B cell (primary cell): Measurements from ENCODE around the gene THSD4. TPM values are rescaled to one million over a fixed set of nuclear protein-coding genes. Genes with fewer than 3 reads are reported as not detected.

Experiments
- ATAC-seq: fragments of 200-7000 bp; cut with Tn5 transposase; one replicate; pipeline ENCODE4 v1.10.0; 2021; ENCODE audit warnings: low read depth, mild to moderate bottlenecking, moderate number of reproducible peaks, moderate library complexity
- CTCF ChIA-PET: fragments of 350-600 bp; sonication (Branson Sonifier 250); formaldehyde crosslinking; loops from one replicate; lab custom pipeline; 2021; ENCODE audit warnings: antibody characterized with exemption, inconsistent platforms; lab: Charles Lee
- POLR2A ChIA-PET: fragments of 350-600 bp; sonication (Branson Sonifier 250); formaldehyde crosslinking; loops from one replicate; lab custom pipeline; 2021; ENCODE audit warnings: antibody characterized with exemption; lab: Charles Lee
- DNase-seq: peaks from one replicate; pipeline ENCODE4 v3.0.0; 2013
- H2AFZ ChIP-seq: 2 replicates; pipeline ENCODE4 v1.6.1; 2012; ENCODE audit warnings: mild to moderate bottlenecking, low read depth, low read length; ENCODE audit not compliant: insufficient read depth, poor library complexity, severe bottlenecking
- H3K27ac ChIP-seq, 2 donors: 1 replicate in 1 of 2; 2 replicates in 1 of 2; pipeline ENCODE4 v1.5.1; 2012 to 2013; ENCODE audit warnings: low read length in 2 of 2, mild to moderate bottlenecking in 2 of 2, moderate library complexity in 1 of 2
- H3K27me3 ChIP-seq, 4 experiments: fragments of 200-600 bp in 1 of 4; sonication (generic) in 1 of 4; replicated peaks in 1 of 4; 1 replicate in 2 of 4; 2 replicates in 2 of 4; pipeline versions ENCODE4 v1.6.1 to v1.7.0; 2013 to 2016; ENCODE audit warnings: low read length in 3 of 4, mild to moderate bottlenecking in 2 of 4, mixed read lengths in 1 of 4, moderate library complexity in 1 of 4; ENCODE audit not compliant: insufficient read depth in 4 of 4, control insufficient read depth in 3 of 4; ENCODE audit errors: control extremely low read depth in 1 of 4
- H3K36me3 ChIP-seq, 2 experiments: replicated peaks in 1 of 2; 1 replicate in 1 of 2; 2 replicates in 1 of 2; pipeline versions ENCODE4 v1.6.1 to v1.7.1; 2013; ENCODE audit warnings: low read length in 1 of 2; ENCODE audit not compliant: insufficient read depth in 2 of 2, control insufficient read depth in 1 of 2; ENCODE audit errors: control extremely low read depth in 1 of 2, extremely low read depth in 1 of 2
- H3K4me1 ChIP-seq, 2 donors: fragments of 200-600 bp in 1 of 2; sonication (generic) in 1 of 2; 1 replicate in 1 of 2; 2 replicates in 1 of 2; pipeline versions ENCODE4 v1.5.1 to v1.6.1; 2013 to 2017; ENCODE audit warnings: low read length in 2 of 2; ENCODE audit not compliant: control insufficient read depth in 2 of 2, insufficient read depth in 2 of 2
- H3K4me2 ChIP-seq: replicated peaks from 2 replicates; pipeline ENCODE3; 2012; ENCODE audit warnings: mild to moderate bottlenecking, low read depth, low read length; ENCODE audit not compliant: poor library complexity, severe bottlenecking
- H3K4me3 ChIP-seq, 5 experiments: fragments of 200-600 bp in 1 of 5; sonication (generic) in 1 of 5; 1 replicate in 3 of 5; 2 replicates in 2 of 5; pipeline versions ENCODE4 v1.5.1 to v1.7.0; 2011 to 2016; ENCODE audit warnings: low read length in 4 of 5, mild to moderate bottlenecking in 4 of 5, low read depth in 2 of 5, control low read depth in 1 of 5, moderate library complexity in 1 of 5; ENCODE audit not compliant: insufficient read depth in 1 of 5; ENCODE audit errors: control extremely low read depth in 1 of 5, extremely low read depth in 1 of 5
- H3K79me2 ChIP-seq: fragments of 200-600 bp; sonication (generic); one replicate; pipeline ENCODE4 v1.6.0; 2016; ENCODE audit warnings: low read length; ENCODE audit not compliant: control insufficient read depth, insufficient read depth
- H3K9ac ChIP-seq: fragments of 200-600 bp; sonication (generic); 2 replicates; pipeline ENCODE4 v1.6.1; 2017; ENCODE audit warnings: mild to moderate bottlenecking, low read length, moderate library complexity
- H3K9me3 ChIP-seq, 3 donors: one replicate each; pipeline versions ENCODE4 v1.6.1 to v1.7.1; 2013; ENCODE audit warnings: low read length in 2 of 3; ENCODE audit not compliant: control insufficient read depth in 2 of 3, insufficient read depth in 1 of 3; ENCODE audit errors: control extremely low read depth in 1 of 3
- H4K20me1 ChIP-seq: 2 replicates; pipeline ENCODE4 v1.6.0; 2012; ENCODE audit warnings: mild to moderate bottlenecking, low read length; ENCODE audit not compliant: insufficient read depth, control insufficient read depth, poor library complexity, severe bottlenecking
- H3K27ac Mint-ChIP-seq: one replicate; pipeline ENCODE4 v1.8.0; 2021; ENCODE audit warnings: mixed read lengths
- H3K27me3 Mint-ChIP-seq: one replicate; pipeline ENCODE4 v1.8.0; 2021; ENCODE audit warnings: mixed read lengths
- H3K4me1 Mint-ChIP-seq: one replicate; pipeline ENCODE4 v1.8.0; 2021; ENCODE audit warnings: mixed read lengths
- H3K4me3 Mint-ChIP-seq: one replicate; pipeline ENCODE4 v1.8.0; 2021; ENCODE audit warnings: mixed read lengths
- H3K9me3 Mint-ChIP-seq: one replicate; pipeline ENCODE4 v1.8.0; 2022; ENCODE audit warnings: mixed read lengths; ENCODE audit not compliant: insufficient read depth
- EZH2 ChIP-seq: IDR thresholded peaks from 2 replicates; pipeline ENCODE4 v1.6.1; 2012; ENCODE audit warnings: borderline replicate concordance, low read depth, mild to moderate bottlenecking, moderate library complexity, low read length; ENCODE audit not compliant: insufficient read depth, poor library complexity, severe bottlenecking
- WGBS: methylation state at CpG from one replicate; pipeline ENCODE4 v1.1.5; 2013; ENCODE audit warnings: missing lambda C conversion rate; ENCODE audit not compliant: insufficient coverage; 5-methylcytosine and 5-hydroxymethylcytosine counted together
- intact Hi-C: fragments of 100-400 bp; cut with micrococcal nuclease; formaldehyde crosslinking; loops from one replicate; pipeline ENCODE4 v1.10.0; 2022
- polyA plus RNA-seq: library from polyadenylated mRNA; depleted of rRNA; stranded (reverse); fragments of >200 nt; gene quantifications from 2 replicates; pipeline ENCODE4 v1.2.3, GENCODE V29; 2012
- total RNA-seq, 2 donors: library from RNA; stranded (reverse); fragments of 120-200 nt in 1 of 2; gene quantifications; 1 replicate in 1 of 2; 2 replicates in 1 of 2; pipeline versions ENCODE4 v1.2.3 to v1.2.4, GENCODE V29; 2013 to 2022
- TF ChIP-seq, protein P1 (sequence below): fragments of 200-600 bp; IDR thresholded peaks from one replicate; pipeline ENCODE4 v1.8.0; 2022; ENCODE audit warnings: antibody characterized with exemption, mild to moderate bottlenecking

Gene THSD4
- total and polyA plus RNA-seq, 2 donors (not counting 1 experiment from before 2014, with no cell fraction given): not detected

DNA sequence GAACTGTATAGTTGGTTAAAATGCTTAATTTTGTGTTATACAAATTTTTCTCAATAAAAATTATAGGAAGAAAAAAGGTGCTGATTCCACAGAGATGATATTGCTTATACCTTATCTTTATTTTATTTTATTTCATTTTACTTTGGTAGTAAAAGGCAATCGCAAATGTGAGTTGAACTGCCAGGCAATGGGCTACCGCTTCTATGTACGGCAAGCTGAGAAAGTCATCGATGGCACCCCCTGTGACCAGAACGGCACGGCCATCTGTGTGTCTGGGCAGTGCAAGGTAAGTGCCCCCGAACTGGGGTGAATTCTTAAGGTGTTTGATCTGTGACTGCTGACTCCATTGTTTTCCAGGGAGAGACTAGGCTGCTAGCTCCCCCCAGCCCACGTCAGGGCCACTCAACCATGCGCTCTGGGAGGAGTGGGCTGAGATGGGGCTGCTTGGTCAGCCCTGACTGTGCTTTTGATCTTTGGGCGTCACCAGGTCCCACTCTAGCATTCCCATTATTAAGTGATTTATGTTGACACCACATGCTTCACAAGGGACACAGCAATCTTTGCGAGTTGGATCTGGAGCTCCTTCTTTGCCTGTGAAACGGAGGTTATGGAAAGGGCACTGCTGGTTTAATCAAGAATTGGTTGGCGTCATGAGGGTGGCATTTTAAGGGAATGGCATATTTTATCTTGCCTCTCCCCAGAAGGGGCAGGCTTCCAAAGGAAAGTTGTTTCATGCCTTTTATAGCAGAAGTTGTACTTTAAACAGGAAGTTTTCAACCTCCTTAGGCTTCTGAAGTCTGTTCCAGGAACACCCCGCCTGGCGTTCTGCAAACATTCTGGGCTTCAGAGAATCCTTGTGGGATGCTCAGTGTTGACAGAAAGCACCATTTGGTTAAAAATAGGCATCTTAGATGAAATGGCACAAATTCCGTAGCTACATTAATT is 296.5 kb downstream of the THSD4 start:
- POLR2A ChIA-PET: no interaction called here
- intact Hi-C loops: no loop called here
- H3K4me1 Mint-ChIP-seq: no peaks in the 10 kb centered on the region
- H3K9me3 ChIP-seq: no peaks in the 10 kb centered on the region
- DNase-seq (no peak), ATAC-seq (no peak)
- H3K9me3 Mint-ChIP-seq: no peaks in the 10 kb centered on the region
- H3K27ac ChIP-seq: no peak overlapping the region
- H3K27me3 Mint-ChIP-seq: peaks cover 20% of the 10 kb centered on the region
- no peaks in the 10 kb centered on the region for H3K36me3 ChIP-seq
- H2AFZ ChIP-seq: no peak overlapping the region
- no peak overlapping the region for H3K4me3 Mint-ChIP-seq
- no peak for TF ChIP-seq EZH2
- TF ChIP-seq, protein P1, sequence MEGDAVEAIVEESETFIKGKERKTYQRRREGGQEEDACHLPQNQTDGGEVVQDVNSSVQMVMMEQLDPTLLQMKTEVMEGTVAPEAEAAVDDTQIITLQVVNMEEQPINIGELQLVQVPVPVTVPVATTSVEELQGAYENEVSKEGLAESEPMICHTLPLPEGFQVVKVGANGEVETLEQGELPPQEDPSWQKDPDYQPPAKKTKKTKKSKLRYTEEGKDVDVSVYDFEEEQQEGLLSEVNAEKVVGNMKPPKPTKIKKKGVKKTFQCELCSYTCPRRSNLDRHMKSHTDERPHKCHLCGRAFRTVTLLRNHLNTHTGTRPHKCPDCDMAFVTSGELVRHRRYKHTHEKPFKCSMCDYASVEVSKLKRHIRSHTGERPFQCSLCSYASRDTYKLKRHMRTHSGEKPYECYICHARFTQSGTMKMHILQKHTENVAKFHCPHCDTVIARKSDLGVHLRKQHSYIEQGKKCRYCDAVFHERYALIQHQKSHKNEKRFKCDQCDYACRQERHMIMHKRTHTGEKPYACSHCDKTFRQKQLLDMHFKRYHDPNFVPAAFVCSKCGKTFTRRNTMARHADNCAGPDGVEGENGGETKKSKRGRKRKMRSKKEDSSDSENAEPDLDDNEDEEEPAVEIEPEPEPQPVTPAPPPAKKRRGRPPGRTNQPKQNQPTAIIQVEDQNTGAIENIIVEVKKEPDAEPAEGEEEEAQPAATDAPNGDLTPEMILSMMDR: no peak
- H3K27me3 ChIP-seq: peaks cover 0 to 9% (median 0%) of the 10 kb centered on the region in 4 experiments
- CTCF ChIA-PET: no interaction called here
- H3K79me2 ChIP-seq: no peaks in the 10 kb centered on the region
- no peaks in the 10 kb centered on the region for H3K4me1 ChIP-seq
- WGBS: 68% methylated on average over 8 of the region's 16 CpGs
- H3K4me3 ChIP-seq: no peak overlapping the region
- no peak overlapping the region for H3K9ac ChIP-seq
- H3K4me2 ChIP-seq: no peak overlapping the region
- H3K27ac Mint-ChIP-seq: no peak overlapping the region
- no peaks in the 10 kb centered on the region for H4K20me1 ChIP-seq

DNA sequence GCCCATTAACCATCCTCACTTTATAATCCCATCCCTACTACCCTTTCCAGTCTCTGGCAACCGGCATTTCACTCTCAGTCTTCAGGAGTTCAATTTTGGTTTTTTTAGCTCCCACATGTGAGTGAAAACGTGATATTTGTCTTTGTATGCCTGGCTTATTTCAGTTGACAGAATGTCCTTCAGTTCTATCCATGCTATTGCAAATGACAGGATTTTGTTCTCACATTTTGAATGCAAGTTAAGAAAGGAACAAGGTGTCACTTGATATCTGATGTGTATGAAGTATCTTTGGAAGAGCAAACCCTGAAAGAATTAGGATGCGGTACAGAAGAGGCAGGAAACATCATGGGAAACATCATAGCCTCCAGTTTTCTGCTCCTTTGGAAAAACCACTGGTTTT is 298.1 kb downstream of the THSD4 start:
- H3K27ac ChIP-seq: no peak overlapping the region
- H3K79me2 ChIP-seq: no peaks in the 10 kb centered on the region
- Mint-ChIP-seq H3K9me3 (no peaks in the 10 kb centered on the region), H3K27me3 (peaks cover 23% of the 10 kb centered on the region), H3K4me3 (no peak overlapping the region), H3K4me1 (no peaks in the 10 kb centered on the region), H3K27ac (no peak overlapping the region)
- CTCF ChIA-PET: no interaction called here
- H4K20me1 ChIP-seq: no peaks in the 10 kb centered on the region
- TF ChIP-seq, protein P1: no peak
- DNase-seq (no peak), ATAC-seq (no peak)
- no peaks in the 10 kb centered on the region for H3K4me1 ChIP-seq
- no peak overlapping the region for H2AFZ ChIP-seq
- H3K36me3 ChIP-seq: no peaks in the 10 kb centered on the region
- H3K4me2 ChIP-seq: no peak overlapping the region
- WGBS: 100% methylated on average over 1 of the region's 3 CpGs
- intact Hi-C loops: no loop called here
- no peak overlapping the region for H3K9ac ChIP-seq
- H3K9me3 ChIP-seq: no peaks in the 10 kb centered on the region
- H3K27me3 ChIP-seq: peaks cover 0 to 9% (median 0%) of the 10 kb centered on the region in 4 experiments
- POLR2A ChIA-PET: no interaction called here
- H3K4me3 ChIP-seq: no peak overlapping the region
